ENCODE measurements around the gene HIP1.
"Not testable (repeated sequence)": the region's sequence is repeated elsewhere in the genome, so short reads cannot be mapped to it uniquely, and the experiment has no call there.

The HIP1 gene

GRCh38 chr7:75617634-75618234 is 121.0 kb downstream of the HIP1 start:
- no peak overlapping the region for H3K4me3 ChIP-seq (replicated peaks; ENCODE audit: low read depth, low read length)

GRCh38 chr7:75616421-75617167 is 122.1 kb downstream of the HIP1 start:
- DNase-seq (ENCODE audit: low read depth) = no peak
- H3K4me3 ChIP-seq (replicated peaks; ENCODE audit: low read depth, low read length) = no peak overlapping the region

More at GRCh38 chr7:75617634-75618234, 121.0 kb downstream of the HIP1 start:
- no peak for TF ChIP-seq CTCF (IDR thresholded peaks at IDR 0.05; ENCODE audit: low read length, missing control alignments)
- DNase-seq (ENCODE audit: low read depth) = peak; percentile 69

GRCh38 chr7:75614401-75614800 is 124.3 kb downstream of the HIP1 start:
- DNase-seq (ENCODE audit: low read depth) = no peak
- no peak for TF ChIP-seq CTCF (IDR thresholded peaks at IDR 0.05; ENCODE audit: low read length, missing control alignments)
- no peak overlapping the region for H3K4me3 ChIP-seq (replicated peaks; ENCODE audit: low read depth, low read length)

More at GRCh38 chr7:75616421-75617167, 122.1 kb downstream of the HIP1 start:
- TF ChIP-seq CTCF (IDR thresholded peaks at IDR 0.05; ENCODE audit: low read length, missing control alignments) = no peak

GRCh38 chr7:75613351-75613750 is 125.4 kb downstream of the HIP1 start:
- no peak overlapping the region for H3K4me3 ChIP-seq (replicated peaks; ENCODE audit: low read depth, low read length)
- TF ChIP-seq CTCF (IDR thresholded peaks at IDR 0.05; ENCODE audit: low read length, missing control alignments) = no peak
- no peak for DNase-seq (ENCODE audit: low read depth)

GRCh38 chr7:75611557-75612178 is 127.1 kb downstream of the HIP1 start:
- DNase-seq (ENCODE audit: low read depth) = no peak
- no peak overlapping the region for H3K4me3 ChIP-seq (replicated peaks; ENCODE audit: low read depth, low read length)
- no peak for TF ChIP-seq CTCF (IDR thresholded peaks at IDR 0.05; ENCODE audit: low read length, missing control alignments)

GRCh38 chr7:75609416-75609815 is 129.3 kb downstream of the HIP1 start:
- not testable (repeated sequence) for H3K4me3 ChIP-seq (replicated peaks; ENCODE audit: low read depth, low read length); DNase-seq (ENCODE audit: low read depth)

GRCh38 chr7:75608451-75609122 is 130.2 kb downstream of the HIP1 start:
- no peak for TF ChIP-seq CTCF (IDR thresholded peaks at IDR 0.05; ENCODE audit: low read length, missing control alignments)
- DNase-seq (ENCODE audit: low read depth) = no peak

More at GRCh38 chr7:75608451-75609122, 130.2 kb downstream of the HIP1 start:
- no peak overlapping the region for H3K4me3 ChIP-seq (replicated peaks; ENCODE audit: low read depth, low read length)

Measured in fibroblast of pulmonary artery (primary cell).